Measurements from ENCODE around the gene SHB.

The SHB gene

DNA sequence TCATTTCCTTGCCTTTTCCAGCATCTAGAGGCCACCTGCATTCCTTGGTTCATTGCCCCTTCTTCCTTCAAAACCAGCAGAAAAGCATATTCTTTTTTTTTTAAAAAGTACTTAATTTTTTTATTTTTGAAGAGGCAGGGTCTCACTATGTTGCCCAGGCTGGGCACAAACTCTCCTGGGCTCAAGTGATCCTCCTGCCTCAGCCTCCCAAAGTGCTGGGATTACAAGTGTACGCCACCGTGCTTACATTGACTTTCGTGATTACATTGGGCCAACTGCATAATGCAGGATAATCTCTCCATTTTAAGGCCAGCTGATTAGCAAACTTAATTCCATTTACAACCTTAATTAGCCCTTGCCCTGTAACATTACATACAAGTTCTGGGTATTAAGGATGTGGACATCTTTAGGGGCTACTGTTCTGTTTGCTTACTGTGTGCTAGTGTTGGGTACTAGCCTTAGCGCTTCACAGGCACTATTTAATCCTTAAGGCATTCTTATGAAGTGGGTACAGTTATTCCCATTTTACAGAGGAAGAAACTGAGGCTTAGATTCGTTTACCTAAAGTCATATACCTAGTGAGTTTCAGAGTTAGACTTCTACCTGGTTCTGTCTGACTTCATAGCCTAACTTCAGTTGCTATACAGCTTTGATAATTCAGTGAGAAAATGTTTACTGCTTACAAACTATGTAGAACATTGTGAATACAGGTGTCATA is 198.8 kb downstream of the SHB start:
- DNase-seq = no peak
- Histone ChIP-seq H3K27ac (ENCODE audit: low read length) (no peak overlapping the region), H3K36me3 (replicated peaks; ENCODE audit: insufficient read depth, low read length) (no peaks in the 10 kb centered on the region), H2AFZ (ENCODE audit: low read length) (no peak overlapping the region), H3K79me2 (ENCODE audit: low read length) (no peaks in the 10 kb centered on the region), H3K4me3 (ENCODE audit: low read length) (no peak overlapping the region), H3F3A (ENCODE audit: insufficient read depth, low read length) (no peaks in the 10 kb centered on the region), H3K4me2 (ENCODE audit: low read depth, low read length) (no peak overlapping the region), H3K9ac (ENCODE audit: low read length) (no peak overlapping the region), H4K20me1 (ENCODE audit: insufficient read depth, low read length) (no peaks in the 10 kb centered on the region; the same call in 1 of the 2 replicates), H3K9me3 (replicated peaks; ENCODE audit: insufficient read depth, low read length) (no peaks in the 10 kb centered on the region), H3K4me1 (ENCODE audit: low read length) (no peaks in the 10 kb centered on the region), H3K9me2 (replicated peaks; ENCODE audit: insufficient read depth, low read length) (no peaks in the 10 kb centered on the region), H3K27me3 (replicated peaks; ENCODE audit: insufficient read depth, low read length) (no peaks in the 10 kb centered on the region)
- no peak for TF ChIP-seq EZH2phosphoT487 (IDR thresholded peaks at IDR 0.05; ENCODE audit: low read length)
- TF ChIP-seq EZH2 (optimal IDR thresholded peaks at IDR 0.05; ENCODE audit: low read depth, low read length) = no peak
- TF ChIP-seq, protein P1, sequence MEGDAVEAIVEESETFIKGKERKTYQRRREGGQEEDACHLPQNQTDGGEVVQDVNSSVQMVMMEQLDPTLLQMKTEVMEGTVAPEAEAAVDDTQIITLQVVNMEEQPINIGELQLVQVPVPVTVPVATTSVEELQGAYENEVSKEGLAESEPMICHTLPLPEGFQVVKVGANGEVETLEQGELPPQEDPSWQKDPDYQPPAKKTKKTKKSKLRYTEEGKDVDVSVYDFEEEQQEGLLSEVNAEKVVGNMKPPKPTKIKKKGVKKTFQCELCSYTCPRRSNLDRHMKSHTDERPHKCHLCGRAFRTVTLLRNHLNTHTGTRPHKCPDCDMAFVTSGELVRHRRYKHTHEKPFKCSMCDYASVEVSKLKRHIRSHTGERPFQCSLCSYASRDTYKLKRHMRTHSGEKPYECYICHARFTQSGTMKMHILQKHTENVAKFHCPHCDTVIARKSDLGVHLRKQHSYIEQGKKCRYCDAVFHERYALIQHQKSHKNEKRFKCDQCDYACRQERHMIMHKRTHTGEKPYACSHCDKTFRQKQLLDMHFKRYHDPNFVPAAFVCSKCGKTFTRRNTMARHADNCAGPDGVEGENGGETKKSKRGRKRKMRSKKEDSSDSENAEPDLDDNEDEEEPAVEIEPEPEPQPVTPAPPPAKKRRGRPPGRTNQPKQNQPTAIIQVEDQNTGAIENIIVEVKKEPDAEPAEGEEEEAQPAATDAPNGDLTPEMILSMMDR (IDR thresholded peaks at IDR 0.05; ENCODE audit: low read length) = no peak
